ENCODE data around the gene WASL. TPM values are rescaled to one million over a fixed set of nuclear protein-coding genes. Genes with fewer than 3 reads are reported as not detected.

WASL gene
- total and polyA plus RNA-seq, 2 of the 13 experiments (the other 11 are each of a cell fraction or from before 2014, with no cell fraction given) = 7.9 to 12.8 TPM

- TF ChIP-seq GATA4 (IDR thresholded peaks at IDR 0.05; ENCODE audit: borderline replicate concordance, low read depth) (no peak), TCF7 (IDR thresholded peaks at IDR 0.05; ENCODE audit: low read depth) (0 out of 2 replicates have a peak, but pooled peaks have one; percentile 12), SOX6 (IDR thresholded peaks at IDR 0.05) (no peak), SOX6 (CRISPR knock-in tag; IDR thresholded peaks at IDR 0.05) (peak; percentile 36; the same call in 1 of the 2 replicates), FOXP1 (IDR thresholded peaks at IDR 0.05) (no peak), FOXP1 (CRISPR knock-in tag; IDR thresholded peaks at IDR 0.05) (0 out of 2 replicates have a peak, but pooled peaks have one; percentile 25), ZNF274 (CRISPR knock-in tag; IDR thresholded peaks at IDR 0.05) (no peak), HNF1A (IDR thresholded peaks at IDR 0.05; ENCODE audit: low read depth) (0 out of 2 replicates have a peak, but pooled peaks have one; percentile 23), HNF1A (CRISPR knock-in tag; IDR thresholded peaks at IDR 0.05; ENCODE audit: borderline replicate concordance) (no peak), SOX5 (CRISPR knock-in tag; IDR thresholded peaks at IDR 0.05; ENCODE audit: borderline replicate concordance) (peak; percentile 33; the same call in 1 of the 2 replicates), CEBPB (IDR thresholded peaks at IDR 0.05; ENCODE audit: borderline replicate concordance, low read depth, low read length) (peak; percentile 90), CCDC6 (CRISPR knock-in tag; IDR thresholded peaks at IDR 0.05) (no peak), NFIB (CRISPR knock-in tag; IDR thresholded peaks at IDR 0.05; ENCODE audit: borderline replicate concordance) (no peak), ZNF12 (CRISPR knock-in tag; IDR thresholded peaks at IDR 0.05) (0 out of 2 replicates have a peak, but pooled peaks have one; percentile 41), JUND (CRISPR knock-in tag; IDR thresholded peaks at IDR 0.05) (no peak), CEBPG (CRISPR knock-in tag; IDR thresholded peaks at IDR 0.05) (peak; percentile 90), GATAD2A (CRISPR knock-in tag; IDR thresholded peaks at IDR 0.05) (0 out of 2 replicates have a peak, but pooled peaks have one; percentile 57), POGZ (CRISPR knock-in tag; IDR thresholded peaks at IDR 0.05) (peak; percentile 32; the same call in 1 of the 2 replicates), ZNF644 (CRISPR knock-in tag; IDR thresholded peaks at IDR 0.05; ENCODE audit: low read depth) (peak; percentile 69), SAP130 (CRISPR knock-in tag; IDR thresholded peaks at IDR 0.05; ENCODE audit: low read depth) (peak; percentile 26; the same call in 1 of the 2 replicates), HNF4G (IDR thresholded peaks at IDR 0.05; ENCODE audit: borderline replicate concordance, low read depth, low read length) (no peak), HNF4G (CRISPR knock-in tag; IDR thresholded peaks at IDR 0.05; ENCODE audit: borderline replicate concordance, low read depth) (no peak)
- TF ChIP-seq, protein P1, sequence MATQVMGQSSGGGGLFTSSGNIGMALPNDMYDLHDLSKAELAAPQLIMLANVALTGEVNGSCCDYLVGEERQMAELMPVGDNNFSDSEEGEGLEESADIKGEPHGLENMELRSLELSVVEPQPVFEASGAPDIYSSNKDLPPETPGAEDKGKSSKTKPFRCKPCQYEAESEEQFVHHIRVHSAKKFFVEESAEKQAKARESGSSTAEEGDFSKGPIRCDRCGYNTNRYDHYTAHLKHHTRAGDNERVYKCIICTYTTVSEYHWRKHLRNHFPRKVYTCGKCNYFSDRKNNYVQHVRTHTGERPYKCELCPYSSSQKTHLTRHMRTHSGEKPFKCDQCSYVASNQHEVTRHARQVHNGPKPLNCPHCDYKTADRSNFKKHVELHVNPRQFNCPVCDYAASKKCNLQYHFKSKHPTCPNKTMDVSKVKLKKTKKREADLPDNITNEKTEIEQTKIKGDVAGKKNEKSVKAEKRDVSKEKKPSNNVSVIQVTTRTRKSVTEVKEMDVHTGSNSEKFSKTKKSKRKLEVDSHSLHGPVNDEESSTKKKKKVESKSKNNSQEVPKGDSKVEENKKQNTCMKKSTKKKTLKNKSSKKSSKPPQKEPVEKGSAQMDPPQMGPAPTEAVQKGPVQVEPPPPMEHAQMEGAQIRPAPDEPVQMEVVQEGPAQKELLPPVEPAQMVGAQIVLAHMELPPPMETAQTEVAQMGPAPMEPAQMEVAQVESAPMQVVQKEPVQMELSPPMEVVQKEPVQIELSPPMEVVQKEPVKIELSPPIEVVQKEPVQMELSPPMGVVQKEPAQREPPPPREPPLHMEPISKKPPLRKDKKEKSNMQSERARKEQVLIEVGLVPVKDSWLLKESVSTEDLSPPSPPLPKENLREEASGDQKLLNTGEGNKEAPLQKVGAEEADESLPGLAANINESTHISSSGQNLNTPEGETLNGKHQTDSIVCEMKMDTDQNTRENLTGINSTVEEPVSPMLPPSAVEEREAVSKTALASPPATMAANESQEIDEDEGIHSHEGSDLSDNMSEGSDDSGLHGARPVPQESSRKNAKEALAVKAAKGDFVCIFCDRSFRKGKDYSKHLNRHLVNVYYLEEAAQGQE (IDR thresholded peaks at IDR 0.05; ENCODE audit: borderline replicate concordance in 1 of 2, low read depth in 1 of 2, low read length in 2 of 2) = no peak
Measured at GRCh38 chr7:123727071-123727837, 21.5 kb downstream of the WASL start (continued).
